ENCODE results near the gene EXOC3L4.

The EXOC3L4 gene

DNA sequence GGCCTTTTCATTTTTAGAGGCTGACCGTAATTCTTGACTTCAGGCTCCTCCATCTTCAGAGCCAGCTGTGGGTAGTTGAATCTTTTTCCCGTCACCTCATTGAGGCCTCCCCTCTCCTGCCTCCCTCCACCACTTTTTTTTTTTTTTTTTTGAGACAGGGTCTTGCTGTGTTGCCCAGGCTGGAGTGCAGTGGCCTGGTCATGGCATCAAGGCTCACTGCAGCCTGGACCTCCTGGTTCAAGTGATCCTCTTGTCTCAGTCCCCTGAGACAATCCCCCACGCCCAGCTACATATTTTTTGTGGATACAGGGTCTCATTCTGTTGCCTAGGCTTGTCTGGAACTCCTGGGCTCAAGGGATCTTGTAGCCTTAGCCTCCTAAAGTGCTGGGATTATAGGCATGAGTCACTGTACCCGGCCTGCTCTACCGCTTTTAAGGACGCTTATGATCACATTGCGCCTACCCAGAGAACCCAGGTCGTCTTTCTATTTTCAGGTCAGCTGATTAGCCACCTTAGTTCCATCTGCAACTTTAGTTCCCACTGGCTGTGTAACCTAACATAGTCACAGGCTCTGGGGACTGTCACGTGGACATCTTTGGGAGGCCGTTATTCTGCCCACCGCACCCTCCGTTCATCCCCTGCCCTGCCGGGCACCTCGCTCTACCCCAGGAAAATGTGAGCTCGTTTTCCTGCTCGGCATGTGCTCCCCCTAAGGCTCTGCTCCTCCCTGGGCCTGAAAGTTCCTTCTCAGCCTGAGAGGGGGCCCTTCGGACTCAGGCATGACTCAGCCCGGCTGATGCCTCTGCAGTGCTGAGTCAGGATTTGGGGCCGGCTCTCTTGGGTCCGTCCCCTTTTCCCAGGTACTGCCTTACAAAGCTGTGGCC lies 42.1 kb downstream of the EXOC3L4 start:
- H3K27ac ChIP-seq, result peak overlapping the region; percentile 57
- peak; percentile 14 for TF ChIP-seq CTCF (IDR thresholded peaks at IDR 0.05; ENCODE audit: low read depth, low read length, missing control alignments)
- H3K4me3 ChIP-seq (ENCODE audit: low read depth, low read length), result no peak overlapping the region
- DNase-seq, result peak; percentile 68
- no peaks in the 10 kb centered on the region for H3K36me3 ChIP-seq (replicated peaks)
- in situ Hi-C loops (cut with HindIII; ENCODE audit: low pct_ligation_motif_present, low sequenced_read_pairs), result no loop called here
- H3K27me3 ChIP-seq (replicated peaks), result peaks cover 16% of the 10 kb centered on the region

- no peak for DNase-seq
- H3K36me3 ChIP-seq (replicated peaks), result no peaks in the 10 kb centered on the region
- no peak for TF ChIP-seq CTCF (IDR thresholded peaks at IDR 0.05; ENCODE audit: low read depth, low read length, missing control alignments)
Measured at GRCh38 chr14:103137689-103138300, 43.3 kb downstream of the EXOC3L4 start.

DNA sequence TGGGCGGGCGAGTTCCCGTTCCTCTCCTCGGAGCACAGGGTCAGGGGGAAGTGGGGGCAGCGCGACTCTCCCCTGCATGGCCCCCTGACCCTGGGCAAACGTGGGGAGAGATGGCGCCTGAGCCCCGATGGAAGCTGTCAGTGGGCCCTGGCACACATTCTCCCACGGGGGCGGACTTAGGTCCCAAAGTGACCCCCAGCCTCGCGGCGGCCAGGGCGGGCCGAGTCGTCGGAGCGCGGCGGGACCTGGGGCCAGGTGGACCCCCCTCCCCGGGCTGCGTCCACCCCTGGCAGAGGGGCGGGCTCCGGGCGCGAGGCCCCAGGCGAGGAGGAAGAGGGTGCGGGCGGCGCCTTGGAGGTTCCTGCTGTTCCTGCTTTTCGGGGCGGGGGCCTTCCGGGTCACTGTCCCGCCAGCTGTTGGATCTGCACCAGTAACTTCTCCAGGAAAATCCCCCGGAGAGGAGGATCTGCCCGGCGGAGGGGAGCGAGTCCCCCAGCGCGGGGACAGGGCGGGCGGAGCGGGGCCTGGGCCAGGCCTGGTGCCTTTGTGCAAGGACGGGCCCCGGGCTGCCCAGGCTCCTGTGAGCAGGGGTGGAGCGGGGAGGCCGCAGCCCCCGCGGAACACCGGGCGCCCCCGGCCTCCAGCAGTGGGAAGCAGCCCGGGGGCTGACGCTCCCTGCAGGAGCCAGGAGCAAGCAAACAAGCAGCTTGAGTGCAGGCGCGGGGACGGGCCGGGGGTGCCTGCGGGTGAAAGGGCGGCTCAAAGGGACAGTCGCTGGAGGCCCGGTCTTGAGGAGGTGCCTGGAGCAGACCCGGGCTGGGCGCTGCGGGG lies 44.0 kb downstream of the EXOC3L4 start:
- in situ Hi-C loops (cut with HindIII; ENCODE audit: low pct_ligation_motif_present, low sequenced_read_pairs), result no loop called here
- Histone ChIP-seq H3K27ac (no peak overlapping the region), H3K27me3 (replicated peaks) (peaks cover 21% of the 10 kb centered on the region), H3K36me3 (replicated peaks) (no peaks in the 10 kb centered on the region), H3K4me3 (ENCODE audit: low read depth, low read length) (no peak overlapping the region)
- DNase-seq, result no peak
- no peak for TF ChIP-seq CTCF (IDR thresholded peaks at IDR 0.05; ENCODE audit: low read depth, low read length, missing control alignments)

More at GRCh38 chr14:103137689-103138300, 43.3 kb downstream of the EXOC3L4 start:
- H3K27ac ChIP-seq, result no peak overlapping the region
- H3K4me3 ChIP-seq (ENCODE audit: low read depth, low read length), result no peak overlapping the region
- in situ Hi-C loops (cut with HindIII; ENCODE audit: low pct_ligation_motif_present, low sequenced_read_pairs), result no loop called here
- H3K27me3 ChIP-seq (replicated peaks), result peaks cover 21% of the 10 kb centered on the region

GRCh38 chr14:103139132-103140025 lies 44.9 kb downstream of the EXOC3L4 start:
- no peak for TF ChIP-seq CTCF (IDR thresholded peaks at IDR 0.05; ENCODE audit: low read depth, low read length, missing control alignments)
- Histone ChIP-seq H3K4me3 (ENCODE audit: low read depth, low read length) (no peak overlapping the region), H3K27me3 (replicated peaks) (peaks cover 21% of the 10 kb centered on the region), H3K36me3 (replicated peaks) (no peaks in the 10 kb centered on the region), H3K27ac (no peak overlapping the region)
- no peak for DNase-seq
- in situ Hi-C loops (cut with HindIII; ENCODE audit: low pct_ligation_motif_present, low sequenced_read_pairs), result no loop called here

All from brain microvascular endothelial cell (primary cell).